Measurements from ENCODE around the gene ATRX. TPM values are rescaled to one million over a fixed set of nuclear protein-coding genes. Genes with fewer than 3 reads are reported as not detected.

The ATRX gene
- total RNA-seq, 4 donors from 2014 or later: 86.5 to 148 (median 114) TPM

DNA sequence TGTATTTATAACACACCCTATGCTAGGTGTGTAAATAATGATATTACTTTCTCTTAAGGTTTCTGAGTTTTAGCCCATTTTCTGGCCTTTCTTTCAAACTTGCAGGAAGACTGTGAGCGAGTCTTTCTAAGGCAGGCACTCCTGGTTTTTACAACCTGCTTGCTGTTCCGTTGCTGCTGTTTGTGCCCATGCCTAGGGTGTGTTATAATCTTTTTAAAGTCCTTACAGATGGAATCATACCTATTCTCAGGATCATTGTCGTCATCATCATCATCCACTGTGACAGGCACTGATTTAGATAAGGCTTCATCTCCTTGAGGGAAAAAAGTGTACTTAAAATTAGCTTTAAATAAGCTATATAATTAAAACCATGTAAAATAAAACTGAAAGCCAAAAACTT is 110.0 kb downstream of the ATRX start:
- TF ChIP-seq, protein P1, sequence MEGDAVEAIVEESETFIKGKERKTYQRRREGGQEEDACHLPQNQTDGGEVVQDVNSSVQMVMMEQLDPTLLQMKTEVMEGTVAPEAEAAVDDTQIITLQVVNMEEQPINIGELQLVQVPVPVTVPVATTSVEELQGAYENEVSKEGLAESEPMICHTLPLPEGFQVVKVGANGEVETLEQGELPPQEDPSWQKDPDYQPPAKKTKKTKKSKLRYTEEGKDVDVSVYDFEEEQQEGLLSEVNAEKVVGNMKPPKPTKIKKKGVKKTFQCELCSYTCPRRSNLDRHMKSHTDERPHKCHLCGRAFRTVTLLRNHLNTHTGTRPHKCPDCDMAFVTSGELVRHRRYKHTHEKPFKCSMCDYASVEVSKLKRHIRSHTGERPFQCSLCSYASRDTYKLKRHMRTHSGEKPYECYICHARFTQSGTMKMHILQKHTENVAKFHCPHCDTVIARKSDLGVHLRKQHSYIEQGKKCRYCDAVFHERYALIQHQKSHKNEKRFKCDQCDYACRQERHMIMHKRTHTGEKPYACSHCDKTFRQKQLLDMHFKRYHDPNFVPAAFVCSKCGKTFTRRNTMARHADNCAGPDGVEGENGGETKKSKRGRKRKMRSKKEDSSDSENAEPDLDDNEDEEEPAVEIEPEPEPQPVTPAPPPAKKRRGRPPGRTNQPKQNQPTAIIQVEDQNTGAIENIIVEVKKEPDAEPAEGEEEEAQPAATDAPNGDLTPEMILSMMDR (IDR thresholded peaks at IDR 0.05; ENCODE audit: low read depth): no peak

GRCh38 chrX:77668391-77669237 is 117.4 kb downstream of the ATRX start:
- TF ChIP-seq, protein P1 (IDR thresholded peaks at IDR 0.05; ENCODE audit: low read depth): no peak

GRCh38 chrX:77658886-77659285 is 127.1 kb downstream of the ATRX start:
- TF ChIP-seq, protein P1 (IDR thresholded peaks at IDR 0.05; ENCODE audit: low read depth): no peak

DNA sequence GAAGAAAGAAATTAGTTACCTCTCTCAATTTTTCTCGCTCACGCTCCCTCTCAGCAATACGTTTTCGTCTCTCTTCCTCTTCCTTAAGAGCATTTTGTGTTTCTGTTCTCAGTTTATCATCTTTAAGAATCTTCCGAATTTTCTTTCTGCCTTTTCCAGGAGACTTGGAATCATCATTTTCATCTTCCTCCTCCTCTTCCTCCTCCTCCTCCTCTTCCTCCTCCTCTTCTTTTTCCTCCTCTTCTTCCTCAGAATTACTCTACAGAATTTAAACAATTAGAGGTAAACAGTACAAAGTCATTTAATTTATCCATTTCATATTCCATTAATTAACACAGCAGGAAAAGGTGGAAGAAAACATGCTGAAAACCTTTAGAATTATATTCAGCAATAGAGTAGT is 133.9 kb downstream of the ATRX start:
- TF ChIP-seq, protein P1 (IDR thresholded peaks at IDR 0.05; ENCODE audit: low read depth): no peak

- TF ChIP-seq, protein P1 (IDR thresholded peaks at IDR 0.05; ENCODE audit: low read depth): no peak
Measured at GRCh38 chrX:77640702-77641101, 145.3 kb downstream of the ATRX start.

DNA sequence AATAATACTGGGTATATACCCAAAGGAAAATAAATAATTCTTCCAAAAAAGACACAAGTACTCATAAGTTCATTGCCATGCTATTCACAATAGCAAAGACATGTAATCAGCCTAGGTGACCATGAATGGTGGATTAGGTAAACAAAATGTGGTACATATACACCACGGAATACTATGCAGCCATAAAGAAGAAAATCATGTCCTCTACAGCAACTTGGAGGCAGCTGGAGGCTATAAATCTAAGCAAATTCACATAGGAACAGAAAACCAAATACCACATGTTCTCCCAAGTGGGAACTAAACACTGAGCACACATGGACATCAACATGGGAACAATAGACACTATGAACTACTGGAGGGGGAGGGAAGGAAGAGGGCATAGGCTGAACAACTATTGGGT is 146.2 kb downstream of the ATRX start:
- TF ChIP-seq, protein P1 (IDR thresholded peaks at IDR 0.05; ENCODE audit: low read depth): no peak

- TF ChIP-seq, protein P1 (IDR thresholded peaks at IDR 0.05; ENCODE audit: low read depth): no peak
Measured at GRCh38 chrX:77638397-77638796, 147.6 kb downstream of the ATRX start.

Measured in subcutaneous adipose tissue (tissue), 4 donors.